Cardiac muscle cell (in vitro differentiated cells and primary cell): ENCODE results near the gene THBS2. TPM values are rescaled to one million over a fixed set of nuclear protein-coding genes. Genes with fewer than 3 reads are reported as not detected.

Experiments
- DNase-seq, 2 donors: peaks; one replicate each; pipeline versions ENCODE4 v3.0.0 to v3.0.0-alpha.2; 2010 to 2017; ENCODE audit warnings: low read depth in 1 of 2, low spot score in 1 of 2
- H3K27ac ChIP-seq: fragments of 200-600 bp; sonication (generic); 2 replicates; pipeline ENCODE4 v1.5.1; 2016
- H3K27me3 ChIP-seq: fragments of 200-600 bp; sonication (generic); 2 replicates; pipeline ENCODE4 v1.6.0; 2016; ENCODE audit warnings: control low read depth
- H3K36me3 ChIP-seq: fragments of 200-600 bp; sonication (generic); 2 replicates; pipeline ENCODE4 v1.5.1; 2016; ENCODE audit warnings: control low read depth
- H3K4me1 ChIP-seq: fragments of 200-600 bp; sonication (generic); 2 replicates; pipeline ENCODE4 v1.8.1; 2017; ENCODE audit warnings: low read depth, mild to moderate bottlenecking, mixed run types
- H3K4me3 ChIP-seq: fragments of 200-600 bp; sonication (generic); 2 replicates; pipeline ENCODE4 v1.5.1; 2016; ENCODE audit warnings: mild to moderate bottlenecking
- H3K9me3 ChIP-seq: fragments of 200-600 bp; sonication (generic); 2 replicates; pipeline ENCODE4 v1.5.1; 2017; ENCODE audit warnings: low read depth, mild to moderate bottlenecking, control low read depth
- polyA plus RNA-seq: library from polyadenylated mRNA; unstranded; fragments of >200 nt; fragmentation: Nextera tagmentation; extraction: Ambion mirVana; gene quantifications from 2 replicates; pipeline ENCODE4 v1.2.1, GENCODE V29; 2016
- total RNA-seq: library from RNA; depleted of rRNA; stranded (reverse); fragments of >200 nt; gene quantifications from 2 replicates; pipeline ENCODE4 v1.2.3, GENCODE V29; 2016
- TF ChIP-seq, protein P1 (sequence below): IDR thresholded peaks from 2 replicates; pipeline ENCODE4 v1.5.1; 2012; ENCODE audit warnings: low read depth, mild to moderate bottlenecking, low read length

Gene THBS2
- total and polyA plus RNA-seq, 2 experiments from 2014 or later, result 0.06 to 0.10 TPM

DNA sequence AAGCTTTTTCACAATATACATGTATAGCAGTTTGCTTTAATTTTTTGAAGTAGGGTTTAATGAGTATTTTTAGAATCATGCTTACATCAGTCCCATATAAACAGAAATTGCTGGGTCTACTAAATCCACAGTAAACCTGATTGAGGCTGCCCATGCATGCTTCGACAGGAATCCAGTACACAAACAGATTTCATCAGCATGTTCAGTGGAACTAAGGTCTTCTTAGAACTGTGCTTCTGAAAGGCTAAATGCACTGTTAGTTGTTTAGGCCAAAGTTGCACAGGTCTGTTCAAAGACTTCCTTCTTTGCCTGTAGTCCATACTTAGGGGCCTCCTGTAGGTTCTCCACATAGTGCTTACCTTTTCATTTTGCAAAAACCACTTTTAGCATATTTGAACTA is 42.5 kb upstream of the THBS2 start:
- H3K9me3 ChIP-seq, result no peaks in the 10 kb centered on the region
- TF ChIP-seq, protein P1, sequence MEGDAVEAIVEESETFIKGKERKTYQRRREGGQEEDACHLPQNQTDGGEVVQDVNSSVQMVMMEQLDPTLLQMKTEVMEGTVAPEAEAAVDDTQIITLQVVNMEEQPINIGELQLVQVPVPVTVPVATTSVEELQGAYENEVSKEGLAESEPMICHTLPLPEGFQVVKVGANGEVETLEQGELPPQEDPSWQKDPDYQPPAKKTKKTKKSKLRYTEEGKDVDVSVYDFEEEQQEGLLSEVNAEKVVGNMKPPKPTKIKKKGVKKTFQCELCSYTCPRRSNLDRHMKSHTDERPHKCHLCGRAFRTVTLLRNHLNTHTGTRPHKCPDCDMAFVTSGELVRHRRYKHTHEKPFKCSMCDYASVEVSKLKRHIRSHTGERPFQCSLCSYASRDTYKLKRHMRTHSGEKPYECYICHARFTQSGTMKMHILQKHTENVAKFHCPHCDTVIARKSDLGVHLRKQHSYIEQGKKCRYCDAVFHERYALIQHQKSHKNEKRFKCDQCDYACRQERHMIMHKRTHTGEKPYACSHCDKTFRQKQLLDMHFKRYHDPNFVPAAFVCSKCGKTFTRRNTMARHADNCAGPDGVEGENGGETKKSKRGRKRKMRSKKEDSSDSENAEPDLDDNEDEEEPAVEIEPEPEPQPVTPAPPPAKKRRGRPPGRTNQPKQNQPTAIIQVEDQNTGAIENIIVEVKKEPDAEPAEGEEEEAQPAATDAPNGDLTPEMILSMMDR, result no peak
- H3K36me3 ChIP-seq, result no peaks in the 10 kb centered on the region
- H3K27ac ChIP-seq, result no peak overlapping the region
- no peak overlapping the region for H3K4me3 ChIP-seq
- H3K27me3 ChIP-seq, result no peaks in the 10 kb centered on the region
- DNase-seq, result no peak
- H3K4me1 ChIP-seq, result no peaks in the 10 kb centered on the region

DNA sequence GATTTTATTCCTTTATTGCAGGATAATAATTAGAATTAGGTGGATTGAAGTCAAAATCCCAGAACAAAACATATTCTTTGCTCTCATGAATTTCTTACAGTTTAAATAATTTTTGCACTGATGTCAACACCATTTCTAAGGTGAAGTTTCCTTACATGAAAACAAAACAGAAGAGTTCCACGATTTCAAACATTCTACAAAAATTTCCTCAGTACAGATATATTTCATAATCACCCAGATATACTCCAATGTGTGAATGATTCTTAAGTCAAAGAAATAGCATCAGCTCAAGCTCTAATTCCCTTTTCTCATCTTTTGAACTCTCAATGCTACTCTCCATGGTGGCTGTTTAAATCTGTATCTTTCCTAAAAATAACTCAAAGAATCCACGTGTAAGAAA is 39.5 kb upstream of the THBS2 start:
- H3K9me3 ChIP-seq, result no peaks in the 10 kb centered on the region
- H3K4me1 ChIP-seq, result no peaks in the 10 kb centered on the region
- H3K36me3 ChIP-seq, result no peaks in the 10 kb centered on the region
- peak in 1 of 2 donors; percentile 39 for DNase-seq
- H3K27me3 ChIP-seq, result no peaks in the 10 kb centered on the region
- no peak overlapping the region for H3K27ac ChIP-seq
- no peak overlapping the region for H3K4me3 ChIP-seq
- TF ChIP-seq, protein P1, result no peak

DNA sequence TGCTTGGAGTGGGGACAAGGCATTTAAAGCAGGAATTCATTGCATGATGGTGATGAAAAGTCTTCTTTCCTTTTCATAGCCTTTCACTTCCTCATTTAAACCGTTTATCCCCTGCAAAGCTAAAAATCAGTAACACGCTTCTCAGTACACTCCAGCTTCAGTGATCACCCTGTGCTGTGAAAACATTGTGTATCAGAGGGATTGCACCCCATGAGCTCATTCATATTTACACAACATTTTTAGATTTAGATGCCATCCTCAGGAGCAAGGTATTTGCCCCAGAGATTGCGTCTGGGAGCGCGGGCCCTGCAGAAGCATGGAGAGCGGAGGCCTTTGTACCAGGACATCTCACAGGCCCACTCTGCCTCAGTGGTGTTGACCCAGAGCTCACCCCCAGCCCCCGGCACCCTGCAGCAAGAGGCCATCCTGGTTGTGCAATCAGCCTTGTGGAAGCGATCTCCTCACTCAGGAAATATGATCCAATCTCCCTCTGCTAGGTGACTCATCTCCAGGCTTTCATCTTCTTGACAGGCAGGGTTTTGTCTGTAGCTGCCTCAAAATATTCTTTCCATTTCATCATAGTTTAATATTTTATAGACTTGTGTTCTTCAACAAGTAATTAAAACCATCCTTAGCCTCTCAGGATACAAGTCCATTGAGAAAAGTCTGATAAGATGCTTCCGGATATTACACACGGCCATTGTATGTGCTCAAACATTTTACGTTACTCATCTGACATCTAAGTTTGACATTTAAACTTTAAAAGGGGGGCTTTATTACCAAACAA is 38.9 kb upstream of the THBS2 start:
- peak in 1 of 2 donors; percentile 87 for DNase-seq
- H3K9me3 ChIP-seq, result no peaks in the 10 kb centered on the region
- H3K4me3 ChIP-seq, result no peak overlapping the region
- H3K27me3 ChIP-seq, result no peaks in the 10 kb centered on the region
- no peaks in the 10 kb centered on the region for H3K4me1 ChIP-seq
- no peaks in the 10 kb centered on the region for H3K36me3 ChIP-seq
- H3K27ac ChIP-seq, result no peak overlapping the region
- TF ChIP-seq, protein P1, result no peak

DNA sequence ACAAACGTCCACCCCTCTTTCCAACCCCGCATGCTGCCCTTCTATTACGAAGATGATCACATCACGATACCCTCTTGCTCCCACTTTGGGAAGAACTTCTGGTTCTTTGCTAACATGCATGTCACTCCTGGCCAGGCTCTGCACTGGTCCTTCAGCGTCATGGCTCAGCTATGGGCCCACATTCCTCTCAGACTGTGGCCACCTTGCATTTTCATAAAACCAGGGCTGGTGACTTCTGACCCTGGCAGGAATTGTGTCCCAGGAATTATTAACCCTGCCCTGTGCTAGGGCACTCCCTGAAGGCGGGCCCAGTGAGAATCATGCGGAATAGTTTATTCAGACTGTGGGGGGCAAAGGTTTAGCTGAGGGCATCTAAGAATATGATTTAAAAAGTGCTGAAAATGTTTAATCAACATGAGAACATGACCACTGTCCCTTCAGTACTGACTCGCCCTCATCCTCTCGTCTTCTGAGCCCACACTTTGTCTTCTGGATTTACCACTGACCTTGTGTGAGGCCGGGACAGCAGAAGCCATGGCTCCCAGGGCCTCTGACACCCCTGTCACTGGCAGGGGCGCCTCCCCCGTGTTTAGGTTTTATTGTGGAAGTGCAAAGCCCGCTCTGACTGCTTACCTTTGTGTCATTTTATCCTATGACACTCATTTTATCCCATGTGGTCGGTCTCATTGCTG is 38.1 kb upstream of the THBS2 start:
- no peaks in the 10 kb centered on the region for H3K27me3 ChIP-seq
- H3K27ac ChIP-seq, result no peak overlapping the region
- H3K4me1 ChIP-seq, result no peaks in the 10 kb centered on the region
- no peak for DNase-seq
- H3K36me3 ChIP-seq, result no peaks in the 10 kb centered on the region
- H3K9me3 ChIP-seq, result no peaks in the 10 kb centered on the region
- TF ChIP-seq, protein P1, result no peak
- H3K4me3 ChIP-seq, result no peak overlapping the region

DNA sequence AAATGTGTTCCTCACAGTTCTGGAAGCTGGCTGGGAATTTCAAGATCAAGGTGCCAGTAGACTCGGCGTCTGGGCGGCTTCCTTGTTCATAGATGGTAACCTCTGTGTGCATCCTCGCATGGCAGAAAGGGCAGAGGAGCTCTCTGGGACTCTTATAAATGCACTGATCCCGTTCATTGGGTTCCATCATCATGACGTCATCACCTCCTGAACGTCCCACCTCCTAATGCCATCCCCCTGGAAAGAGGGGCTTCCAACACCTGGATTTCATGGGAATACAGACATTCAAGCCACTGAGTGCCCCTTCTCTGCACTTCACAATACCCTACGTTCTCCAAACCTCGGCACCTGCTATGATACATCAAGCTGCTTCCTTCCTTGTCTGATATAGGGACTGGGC is 37.5 kb upstream of the THBS2 start:
- H3K36me3 ChIP-seq, result no peaks in the 10 kb centered on the region
- DNase-seq, result no peak
- no peak overlapping the region for H3K4me3 ChIP-seq
- H3K9me3 ChIP-seq, result no peaks in the 10 kb centered on the region
- H3K27me3 ChIP-seq, result no peaks in the 10 kb centered on the region
- TF ChIP-seq, protein P1, result no peak
- H3K4me1 ChIP-seq, result no peaks in the 10 kb centered on the region
- no peak overlapping the region for H3K27ac ChIP-seq
